ENCODE data around the gene OR51M1.

DNA sequence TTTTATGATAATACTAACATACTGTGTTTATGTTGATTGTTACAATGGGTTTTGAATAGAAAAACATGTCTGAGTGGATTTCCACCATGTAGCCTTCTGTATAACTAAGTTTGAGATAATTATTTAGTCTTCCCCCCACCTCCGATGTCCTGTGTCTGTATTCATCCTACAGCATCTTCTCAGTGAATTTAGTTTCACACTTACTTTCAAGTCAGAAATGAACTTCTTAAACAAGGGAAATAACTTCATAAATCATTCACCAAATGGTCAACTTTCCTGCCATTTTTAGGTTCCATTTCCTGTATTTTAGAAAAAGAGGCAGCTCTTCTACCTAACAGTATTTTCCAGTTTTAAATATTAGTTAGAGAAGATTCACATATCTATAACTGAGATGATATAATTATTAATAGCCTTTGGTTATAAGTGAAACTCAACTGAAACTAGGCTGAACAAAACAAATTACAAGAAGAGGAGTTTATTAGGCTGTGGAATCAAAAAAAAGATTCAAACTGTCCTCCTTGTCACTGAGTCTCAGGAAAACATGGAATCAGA, 43.8 kb upstream of the OR51M1 start:
- TF ChIP-seq POLR2A (IDR thresholded peaks at IDR 0.05), result no peak
- TF ChIP-seq, protein P1, sequence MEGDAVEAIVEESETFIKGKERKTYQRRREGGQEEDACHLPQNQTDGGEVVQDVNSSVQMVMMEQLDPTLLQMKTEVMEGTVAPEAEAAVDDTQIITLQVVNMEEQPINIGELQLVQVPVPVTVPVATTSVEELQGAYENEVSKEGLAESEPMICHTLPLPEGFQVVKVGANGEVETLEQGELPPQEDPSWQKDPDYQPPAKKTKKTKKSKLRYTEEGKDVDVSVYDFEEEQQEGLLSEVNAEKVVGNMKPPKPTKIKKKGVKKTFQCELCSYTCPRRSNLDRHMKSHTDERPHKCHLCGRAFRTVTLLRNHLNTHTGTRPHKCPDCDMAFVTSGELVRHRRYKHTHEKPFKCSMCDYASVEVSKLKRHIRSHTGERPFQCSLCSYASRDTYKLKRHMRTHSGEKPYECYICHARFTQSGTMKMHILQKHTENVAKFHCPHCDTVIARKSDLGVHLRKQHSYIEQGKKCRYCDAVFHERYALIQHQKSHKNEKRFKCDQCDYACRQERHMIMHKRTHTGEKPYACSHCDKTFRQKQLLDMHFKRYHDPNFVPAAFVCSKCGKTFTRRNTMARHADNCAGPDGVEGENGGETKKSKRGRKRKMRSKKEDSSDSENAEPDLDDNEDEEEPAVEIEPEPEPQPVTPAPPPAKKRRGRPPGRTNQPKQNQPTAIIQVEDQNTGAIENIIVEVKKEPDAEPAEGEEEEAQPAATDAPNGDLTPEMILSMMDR (IDR thresholded peaks at IDR 0.05), result no peak

Data from right lobe of liver (tissue), 4 donors.